Keratinocyte (primary cell): ENCODE measurements around the gene ASPSCR1. TPM values are rescaled to one million over a fixed set of nuclear protein-coding genes. Genes with fewer than 3 reads are reported as not detected.

Experiments
- DNase-seq: peaks from one replicate; pipeline ENCODE4 v3.0.0-alpha.2; 2011; ENCODE audit warnings: low read depth, missing footprints, low spot score
- FAIRE-seq: peaks from 2 replicates; lab custom pipeline; 2011; peaks lifted over from hg19 to GRCh38; lab: Jason Lieb, UNC
- H2AFZ ChIP-seq: 2 replicates; pipeline ENCODE4 v1.6.0; 2012; ENCODE audit warnings: low read length, control low read depth, inconsistent platforms; ENCODE audit not compliant: control insufficient read depth
- H3K27ac ChIP-seq: 2 replicates; pipeline ENCODE4 v1.5.1; 2011; ENCODE audit warnings: low read length; ENCODE audit not compliant: control insufficient read depth, insufficient read depth
- H3K27me3 ChIP-seq: 3 replicates; pipeline ENCODE4 v1.6.0; 2011; ENCODE audit warnings: low read length; ENCODE audit not compliant: control insufficient read depth, insufficient read depth; ENCODE audit errors: extremely low read depth
- H3K36me3 ChIP-seq, 2 experiments: 2 replicates in 1 of 2; 3 replicates in 1 of 2; pipeline ENCODE4 v1.5.1; 2011; ENCODE audit warnings: low read length in 2 of 2, mild to moderate bottlenecking in 1 of 2; ENCODE audit not compliant: control insufficient read depth in 2 of 2, insufficient read depth in 2 of 2; ENCODE audit errors: extremely low read depth in 1 of 2
- H3K4me1 ChIP-seq: 3 replicates; pipeline ENCODE4 v1.5.1; 2011; ENCODE audit warnings: low read length; ENCODE audit not compliant: control insufficient read depth, insufficient read depth; ENCODE audit errors: extremely low read depth
- H3K4me2 ChIP-seq: 3 replicates; pipeline ENCODE4 v1.6.0; 2011; ENCODE audit warnings: low read depth, low read length; ENCODE audit not compliant: control insufficient read depth, insufficient read depth; ENCODE audit errors: extremely low read depth
- H3K4me3 ChIP-seq, 3 experiments: fragments of 200-600 bp in 1 of 3; sonication (generic) in 1 of 3; 2 replicates in 2 of 3; 3 replicates in 1 of 3; pipeline ENCODE4 v1.5.1; 2011 to 2016; ENCODE audit warnings: low read length in 3 of 3, mild to moderate bottlenecking in 3 of 3, control low read depth in 2 of 3, inconsistent platforms in 1 of 3, low read depth in 1 of 3, mixed read lengths in 1 of 3, mixed run types in 1 of 3, moderate library complexity in 1 of 3; ENCODE audit not compliant: control insufficient read depth in 2 of 3, insufficient read depth in 2 of 3; ENCODE audit errors: extremely low read depth in 1 of 3
- H3K79me2 ChIP-seq: 2 replicates; pipeline ENCODE4 v1.6.0; 2012; ENCODE audit warnings: low read length; ENCODE audit not compliant: control insufficient read depth, insufficient read depth
- H3K9ac ChIP-seq: 3 replicates; pipeline ENCODE4 v1.6.0; 2011; ENCODE audit warnings: low read length; ENCODE audit not compliant: control insufficient read depth, insufficient read depth; ENCODE audit errors: extremely low read depth
- H3K9me1 ChIP-seq: 3 replicates; pipeline ENCODE4 v1.6.0; 2011; ENCODE audit warnings: low read length; ENCODE audit not compliant: control insufficient read depth, insufficient read depth; ENCODE audit errors: extremely low read depth
- H3K9me3 ChIP-seq: 2 replicates; pipeline ENCODE4 v1.5.1; 2012; ENCODE audit warnings: low read depth, low read length; ENCODE audit not compliant: control insufficient read depth
- H4K20me1 ChIP-seq: 3 replicates; pipeline ENCODE4 v1.6.0; 2011; ENCODE audit warnings: low read length; ENCODE audit not compliant: control insufficient read depth, insufficient read depth; ENCODE audit errors: extremely low read depth
- CTCF ChIP-seq, 3 experiments: IDR thresholded peaks in 1 of 3; conservative IDR thresholded peaks in 1 of 3; optimal IDR thresholded peaks in 1 of 3; 2 replicates in 2 of 3; 3 replicates in 1 of 3; pipeline versions ENCODE3 to v1.5.1; 2011; ENCODE audit warnings: low read length in 3 of 3, mild to moderate bottlenecking in 3 of 3, moderate library complexity in 2 of 3, control low read depth in 1 of 3, inconsistent platforms in 1 of 3; ENCODE audit not compliant: insufficient read depth in 2 of 3; ENCODE audit errors: extremely low read depth in 1 of 3
- EZH2 ChIP-seq: IDR thresholded peaks from one replicate; pipeline ENCODE4 v1.6.1; 2012; ENCODE audit warnings: inconsistent platforms, mild to moderate bottlenecking, low read length, moderate library complexity
- dilution Hi-C: fragments of 300-500 bp; cut with MboI; formaldehyde crosslinking; loops from one replicate; pipeline ENCODE4 v1.7.0; 2020; ENCODE audit warnings: low sequenced_read_pairs; ENCODE audit not compliant: extremely low pct_ligation_motif_present
- polyA plus RNA-seq, 5 experiments: library from polyadenylated mRNA; depleted of rRNA in 3 of 5; stranded (reverse) in 3 of 5; stranded (forward) in 1 of 5; unstranded in 1 of 5; fragments of >200 nt; gene quantifications; 1 replicate in 1 of 5; 2 replicates in 3 of 5; 3 replicates in 1 of 5; pipeline versions ENCODE4 v1.2.1 to v1.2.3, GENCODE V29; 2011 to 2012; ENCODE audit warnings: missing spikeins in 2 of 5, low read depth in 1 of 5, low replicate concordance in 1 of 5

The ASPSCR1 gene
- polyA plus RNA-seq, 1 donor (not counting 4 experiments of a cell fraction or from before 2014, with no cell fraction given): 5.2 TPM

- no peak overlapping the region for H3K4me3 ChIP-seq
- H3K27ac ChIP-seq: no peak overlapping the region
- no peaks in the 10 kb centered on the region for H3K27me3 ChIP-seq
- no peak overlapping the region for H2AFZ ChIP-seq
- dilution Hi-C loops: no loop called here
- peaks cover 2% of the 10 kb centered on the region for H3K9me1 ChIP-seq
- H3K9ac ChIP-seq: peak overlapping the region; percentile 46
- peaks cover 32% of the 10 kb centered on the region for H3K4me1 ChIP-seq
- no peak for DNase-seq
- no peaks in the 10 kb centered on the region for H4K20me1 ChIP-seq
- no peaks in the 10 kb centered on the region for H3K79me2 ChIP-seq
- H3K36me3 ChIP-seq: no peaks in the 10 kb centered on the region
- no peak for FAIRE-seq
- H3K9me3 ChIP-seq: no peaks in the 10 kb centered on the region
- no peak for TF ChIP-seq CTCF (optimal IDR thresholded peaks at IDR 0.05 in 1 of 3, IDR thresholded peaks at IDR 0.05 in 1 of 3, conservative IDR thresholded peaks at IDR 0.05 in 1 of 3; ENCODE audit: extremely low read depth in 1 of 3, insufficient read depth in 2 of 3, low read length in 3 of 3)
- no peak for TF ChIP-seq EZH2
- peak overlapping the region; percentile 49 for H3K4me2 ChIP-seq
These were observed 29.2 kb downstream of the ASPSCR1 start for GRCh38 chr17:82006468-82007227.

- H3K9me3 ChIP-seq: no peaks in the 10 kb centered on the region
- dilution Hi-C loops: no loop called here
- H3K9ac ChIP-seq: peak overlapping the region; percentile 46
- no peaks in the 10 kb centered on the region for H3K79me2 ChIP-seq
- no peak overlapping the region for H3K4me3 ChIP-seq
- no peak for TF ChIP-seq CTCF (optimal IDR thresholded peaks at IDR 0.05 in 1 of 3, IDR thresholded peaks at IDR 0.05 in 1 of 3, conservative IDR thresholded peaks at IDR 0.05 in 1 of 3; ENCODE audit: extremely low read depth in 1 of 3, insufficient read depth in 2 of 3, low read length in 3 of 3)
- TF ChIP-seq EZH2: no peak
- no peaks in the 10 kb centered on the region for H4K20me1 ChIP-seq
- no peaks in the 10 kb centered on the region for H3K27me3 ChIP-seq
- peaks cover 2% of the 10 kb centered on the region for H3K9me1 ChIP-seq
- FAIRE-seq: no peak
- no peaks in the 10 kb centered on the region for H3K36me3 ChIP-seq
- peaks cover 32% of the 10 kb centered on the region for H3K4me1 ChIP-seq
- no peak overlapping the region for H2AFZ ChIP-seq
- H3K4me2 ChIP-seq: no peak overlapping the region
- H3K27ac ChIP-seq: no peak overlapping the region
- no peak for DNase-seq
These were observed 29.7 kb downstream of the ASPSCR1 start for GRCh38 chr17:82007228-82007494.
